Activated CD8-positive, alpha-beta memory T cell treated with anti-CD3 and anti-CD28 coated beads for 24 hours (primary cell): ENCODE data around the gene HPSE2.
"Not testable (repeated sequence)": the region's sequence is repeated elsewhere in the genome, so short reads cannot be mapped to it uniquely, and the experiment has no call there.

ENCODE experiments used
- DNase-seq: peaks from one replicate; pipeline ENCODE4 v3.0.0-alpha.2; 2020

Gene HPSE2

GRCh38 chr10:99235658-99236626, at the start of gene HPSE2:
Gene HPSE2 (minus strand): TSS chr10:99235852.
- DNase-seq: no peak

- DNase-seq: no peak
Observed at GRCh38 chr10:99280472-99280871, 44.8 kb upstream of the HPSE2 start.

GRCh38 chr10:99279626-99280111, 44.0 kb upstream of the HPSE2 start:
- no peak for DNase-seq

GRCh38 chr10:99276848-99277486, 41.3 kb upstream of the HPSE2 start:
- DNase-seq: no peak

- no peak for DNase-seq
Observed at GRCh38 chr10:99266383-99266782, 30.7 kb upstream of the HPSE2 start.

DNA sequence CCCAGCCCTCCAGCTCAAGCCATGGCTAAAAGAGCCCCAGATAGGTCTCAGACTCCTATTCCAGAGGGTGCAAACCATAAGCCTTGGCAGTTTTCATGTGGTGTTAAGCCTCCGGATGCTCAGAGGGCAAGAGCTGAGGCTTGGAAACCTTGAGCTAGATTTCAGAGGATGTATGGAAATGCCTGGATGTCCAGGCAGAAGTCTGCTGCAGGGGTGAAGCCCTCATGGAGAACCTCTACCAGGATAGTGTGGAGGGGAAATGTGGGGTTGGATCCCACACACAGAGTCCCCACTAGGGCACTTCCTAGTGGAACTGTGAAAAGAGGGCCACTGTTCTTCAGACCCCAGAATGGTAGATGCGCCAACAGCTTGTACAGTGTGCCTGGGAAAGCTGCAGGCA, 13.2 kb upstream of the HPSE2 start:
- no peak for DNase-seq

- not testable (repeated sequence) for DNase-seq
Observed at GRCh38 chr10:99247893-99248292, 12.2 kb upstream of the HPSE2 start.

DNA sequence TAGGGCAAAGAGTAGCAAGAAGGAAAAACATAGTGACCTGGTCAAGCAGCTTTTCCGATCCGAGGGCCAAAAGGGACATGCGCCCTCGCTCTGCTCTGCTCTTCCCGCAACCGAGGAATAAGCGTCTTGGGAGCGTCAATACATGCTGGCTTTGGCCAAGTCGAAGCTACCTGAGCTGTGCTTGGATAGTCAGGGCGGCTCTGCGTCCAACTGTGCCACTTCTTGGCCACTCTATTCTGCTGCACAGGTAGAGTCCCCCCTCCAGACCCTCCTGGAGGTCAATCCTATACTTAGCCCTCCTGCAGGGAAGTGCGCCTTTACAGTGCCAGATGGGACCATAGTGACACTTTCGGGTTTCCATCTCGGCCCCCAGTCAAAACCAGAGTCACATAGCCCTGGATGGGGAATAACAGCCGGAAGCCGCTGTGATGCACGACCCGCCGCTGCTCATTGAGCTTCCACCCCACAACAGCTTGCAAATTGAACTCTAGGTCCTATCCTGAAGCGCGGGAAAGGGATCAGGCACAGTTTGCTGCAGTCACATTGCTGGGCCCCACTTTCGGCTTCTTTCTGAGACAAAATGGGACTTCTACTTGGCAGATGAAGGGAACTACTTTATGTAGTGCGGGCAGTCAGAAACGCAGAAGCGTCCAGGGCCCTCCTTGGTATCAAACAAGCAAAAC, 1.1 kb upstream of the HPSE2 start:
- no peak for DNase-seq

DNA sequence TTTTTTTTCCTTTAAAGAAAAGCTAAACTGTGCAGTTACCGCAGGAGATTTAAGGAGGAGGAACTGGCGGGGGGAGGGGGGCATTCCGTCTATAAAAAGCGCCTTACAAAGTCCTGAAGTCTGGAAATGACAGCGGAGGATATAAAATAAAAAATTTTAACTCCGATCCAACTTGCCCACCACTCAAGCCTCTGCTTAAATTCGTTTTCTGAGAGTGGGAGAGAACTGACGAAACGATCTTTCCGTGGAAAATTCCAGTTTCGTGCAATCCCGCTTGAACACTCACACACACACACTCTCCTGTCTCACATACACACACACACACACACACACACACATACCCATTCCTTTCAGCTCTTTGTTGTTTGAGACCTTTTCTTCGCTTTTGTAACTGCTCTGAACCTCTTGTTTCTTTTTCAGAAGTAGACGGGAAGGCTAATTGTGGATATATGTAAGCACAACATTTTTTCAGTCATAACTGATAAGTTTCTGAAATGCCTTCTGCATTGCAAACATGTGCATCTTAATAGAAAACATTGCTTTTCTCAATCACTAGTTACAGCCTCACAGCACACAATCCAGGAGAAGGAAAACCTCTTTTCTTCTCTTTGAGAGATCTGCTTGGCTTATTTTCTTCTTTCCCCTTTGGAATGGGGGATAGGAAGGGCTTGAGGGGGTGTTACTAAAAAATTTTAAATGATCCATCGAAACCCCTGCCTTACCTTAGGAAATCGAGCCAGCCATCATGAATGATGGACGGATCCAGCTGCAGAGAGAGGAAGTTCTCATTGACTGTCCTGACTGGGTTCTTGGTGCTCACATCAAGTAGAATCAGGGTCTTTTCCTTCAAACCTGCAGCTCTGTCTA, 628 bp downstream of the HPSE2 start:
- DNase-seq: no peak

GRCh38 chr10:99234041-99234790, 1.4 kb downstream of the HPSE2 start:
- DNase-seq: peak; percentile 72

DNA sequence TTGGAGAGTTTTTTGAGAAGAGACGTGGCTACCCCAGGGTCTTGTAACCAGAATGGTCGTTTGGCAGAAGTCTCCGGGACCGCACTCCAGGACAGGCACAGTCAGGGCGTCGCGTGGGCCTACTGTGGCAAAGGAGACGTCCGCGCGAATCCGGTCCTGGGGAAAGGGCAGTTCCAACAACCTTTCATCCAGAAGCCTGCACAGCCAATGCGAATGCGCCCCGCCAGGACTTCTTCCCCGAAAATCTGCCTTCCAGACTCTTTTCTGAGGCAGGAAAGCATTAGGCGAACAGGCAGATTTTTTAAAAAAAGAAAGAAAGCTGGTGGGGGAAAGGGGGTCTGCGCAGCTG, 2.0 kb downstream of the HPSE2 start:
- no peak for DNase-seq

DNA sequence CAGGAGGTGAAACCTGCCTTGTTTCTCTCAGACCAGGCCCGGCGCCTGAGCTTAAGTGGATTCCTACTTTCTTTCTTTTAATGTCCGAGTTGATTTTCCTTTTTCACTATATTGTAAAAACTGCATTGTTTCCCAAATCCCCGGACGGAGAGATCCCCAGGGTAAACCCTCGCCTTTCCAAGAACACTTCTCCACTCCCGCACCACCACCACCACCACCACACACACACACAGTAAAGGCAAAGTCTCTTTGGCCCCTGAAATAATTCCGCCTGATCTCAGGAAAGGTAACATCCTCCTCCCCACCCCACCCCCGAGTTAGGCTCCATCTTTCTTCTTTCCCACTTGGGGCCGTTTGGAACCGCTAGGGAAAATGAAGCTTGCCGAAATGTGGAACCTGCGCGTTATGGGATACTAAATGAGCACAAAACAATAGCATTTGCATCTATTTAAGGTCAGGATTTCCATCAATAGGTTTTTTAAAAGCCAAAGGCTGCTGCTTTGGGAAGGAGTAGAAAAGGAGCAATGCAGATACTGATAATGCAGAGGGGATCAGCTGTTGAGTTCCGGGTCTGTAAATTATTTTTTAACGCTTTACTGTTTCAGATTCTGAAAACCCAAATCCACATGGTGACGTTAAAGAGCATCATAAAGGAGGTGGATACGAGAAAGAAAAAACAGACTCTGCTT, 2.5 kb downstream of the HPSE2 start:
- no peak for DNase-seq

DNA sequence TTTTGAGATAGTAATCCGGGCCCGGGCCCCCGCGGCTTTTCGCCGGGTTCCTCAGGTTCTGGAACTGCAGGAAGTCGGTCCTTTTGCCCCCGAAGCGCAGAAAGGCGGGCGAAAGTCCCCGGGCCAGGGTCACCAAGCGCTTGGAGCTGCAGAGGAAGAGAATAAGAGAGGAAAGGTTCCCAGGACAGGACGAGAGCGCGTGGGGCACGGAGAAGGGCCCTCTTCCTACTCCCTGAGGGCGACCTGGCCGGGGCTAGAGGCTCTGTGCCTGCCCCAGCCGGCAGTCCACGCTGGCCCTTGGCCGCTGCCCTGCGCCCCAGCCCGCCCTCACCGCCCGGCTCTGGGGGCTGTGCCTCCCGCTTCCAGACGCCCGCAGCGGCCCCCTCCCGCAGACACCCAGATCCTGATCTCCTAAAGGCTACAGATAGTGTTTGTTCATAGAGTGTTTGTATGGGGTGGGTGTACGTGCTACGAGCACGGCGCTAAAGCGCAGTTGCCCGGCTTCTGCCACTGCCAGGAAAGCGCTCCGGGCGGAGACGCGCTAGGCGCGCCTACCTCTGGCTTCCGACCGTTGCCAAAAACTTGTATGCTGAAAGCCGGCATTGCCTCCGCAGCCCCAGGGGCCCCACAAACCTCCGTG, 3.2 kb downstream of the HPSE2 start:
- DNase-seq: no peak

GRCh38 chr10:99224766-99225165, 10.9 kb downstream of the HPSE2 start:
- DNase-seq: no peak

DNA sequence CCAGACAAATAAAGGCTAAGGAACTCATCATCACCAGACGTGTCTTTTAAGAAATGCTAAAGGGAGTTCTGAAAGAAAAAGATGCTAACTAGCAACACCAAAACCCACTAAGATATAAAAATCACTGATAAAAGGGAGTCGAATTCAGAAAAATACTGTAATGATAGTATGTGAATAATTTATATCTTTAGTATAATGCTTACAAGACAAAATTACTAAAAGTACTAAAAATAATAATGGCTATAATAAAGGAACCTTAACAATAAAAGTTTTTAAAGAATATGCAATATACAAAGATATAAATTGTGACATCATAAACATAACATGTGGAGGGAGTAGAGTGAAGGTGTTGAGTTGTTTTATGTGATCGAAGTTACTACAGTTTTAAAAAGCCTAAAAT, 28.3 kb downstream of the HPSE2 start:
- no peak for DNase-seq

DNA sequence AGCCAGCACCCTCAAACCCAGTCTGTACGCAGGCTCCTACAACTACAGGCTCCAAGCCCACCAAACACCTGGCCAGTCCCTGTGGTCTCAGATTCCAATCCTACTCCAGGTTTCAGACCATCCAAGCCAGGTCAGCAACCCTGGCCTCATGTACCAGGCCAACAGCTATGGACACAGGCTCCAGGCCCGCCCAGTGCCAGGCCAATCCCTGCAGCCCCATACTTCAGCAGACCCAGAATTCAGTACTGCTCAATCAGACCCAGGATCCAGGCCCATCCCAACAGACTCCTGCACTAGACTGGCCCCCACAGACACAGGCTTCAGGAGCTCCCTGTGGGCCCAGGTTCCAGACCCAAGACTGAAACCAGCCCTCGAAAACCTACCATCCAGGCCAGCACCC, 32.3 kb downstream of the HPSE2 start:
- no peak for DNase-seq

GRCh38 chr10:99172950-99173349, 62.7 kb downstream of the HPSE2 start:
- no peak for DNase-seq

GRCh38 chr10:99172128-99172738, 63.4 kb downstream of the HPSE2 start:
- no peak for DNase-seq

DNA sequence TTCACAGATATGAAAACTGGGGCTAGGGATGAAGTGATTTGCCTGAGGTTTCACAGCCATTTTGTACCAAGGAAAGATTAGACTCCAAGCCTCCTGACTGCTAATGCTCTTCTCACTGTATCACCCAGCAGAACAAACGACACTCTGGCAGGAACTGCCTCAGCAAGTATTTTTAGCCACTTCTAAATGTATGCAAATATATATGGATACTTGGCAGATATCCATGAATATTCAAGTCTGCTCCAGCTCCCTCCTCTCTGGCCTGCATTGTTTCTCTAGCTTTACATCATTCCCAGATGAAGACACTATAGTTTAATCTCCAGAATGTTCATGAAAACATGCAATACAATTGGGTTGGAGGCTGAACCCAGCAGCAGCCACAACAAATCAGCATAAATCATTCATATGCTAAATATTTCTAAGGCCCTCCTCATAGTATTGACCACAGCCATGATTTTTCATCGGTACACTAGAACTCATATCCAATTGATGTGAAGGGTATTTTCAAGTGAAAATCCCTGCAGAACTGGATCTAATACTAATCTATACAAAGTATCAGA, 65.5 kb downstream of the HPSE2 start:
- no peak for DNase-seq

- DNase-seq: no peak
Observed at GRCh38 chr10:99161165-99161564, 74.5 kb downstream of the HPSE2 start.
